Esophagus muscularis mucosa (tissue), 4 donors: ENCODE results near the gene USP17L30. TPM values are rescaled to one million over a fixed set of nuclear protein-coding genes. Genes with fewer than 3 reads are reported as not detected.
"Not testable (repeated sequence)": the region's sequence is repeated elsewhere in the genome, so short reads cannot be mapped to it uniquely, and the experiment has no call there.

Experiments
- DNase-seq: peaks from one replicate; pipeline ENCODE4 v3.0.0-alpha.2; 2017; ENCODE audit errors: extremely low spot score
- H3K27ac ChIP-seq, 4 donors: fragments of 200-600 bp; sonication (generic); replicated peaks in 1 of 4; 1 replicate in 3 of 4; 2 replicates in 1 of 4; pipeline ENCODE4 v1.5.1; 2016 to 2019; ENCODE audit warnings: mild to moderate bottlenecking in 1 of 4
- H3K27me3 ChIP-seq, 4 donors: fragments of 200-600 bp; sonication (generic); one replicate each; pipeline versions ENCODE4 v1.5.1 to v1.6.0; 2016 to 2019
- H3K36me3 ChIP-seq, 4 donors: fragments of 200-600 bp; sonication (generic); one replicate each; pipeline ENCODE4 v1.5.1; 2016 to 2019
- H3K4me1 ChIP-seq, 4 donors: fragments of 200-600 bp; sonication (generic); one replicate each; pipeline ENCODE4 v1.5.1; 2016 to 2019
- H3K4me3 ChIP-seq, 4 donors: fragments of 200-600 bp; sonication (generic); 1 replicate in 2 of 4; 2 replicates in 2 of 4; pipeline ENCODE4 v1.5.1; 2016 to 2019; ENCODE audit warnings: mild to moderate bottlenecking in 4 of 4, moderate library complexity in 1 of 4
- H3K9me3 ChIP-seq, 4 donors: fragments of 200-600 bp; sonication (generic); 1 replicate in 3 of 4; 2 replicates in 1 of 4; pipeline ENCODE4 v1.5.1; 2016 to 2019
- WGBS: methylation state at CpG from one replicate; pipeline ENCODE4 v1.1.5; 2018; 5-methylcytosine and 5-hydroxymethylcytosine counted together
- intact Hi-C: fragments of 100-400 bp; cut with DNase I; formaldehyde crosslinking; loops from one replicate; pipeline ENCODE4 v1.15.1; 2023
- total RNA-seq, 4 donors: library from RNA; depleted of rRNA; stranded (reverse); fragments of >200 nt; gene quantifications; one replicate each; pipeline versions ENCODE4 v1.1.0 to v1.2.1, GENCODE V29; 2016

USP17L30 gene
- not detected for total RNA-seq

DNA sequence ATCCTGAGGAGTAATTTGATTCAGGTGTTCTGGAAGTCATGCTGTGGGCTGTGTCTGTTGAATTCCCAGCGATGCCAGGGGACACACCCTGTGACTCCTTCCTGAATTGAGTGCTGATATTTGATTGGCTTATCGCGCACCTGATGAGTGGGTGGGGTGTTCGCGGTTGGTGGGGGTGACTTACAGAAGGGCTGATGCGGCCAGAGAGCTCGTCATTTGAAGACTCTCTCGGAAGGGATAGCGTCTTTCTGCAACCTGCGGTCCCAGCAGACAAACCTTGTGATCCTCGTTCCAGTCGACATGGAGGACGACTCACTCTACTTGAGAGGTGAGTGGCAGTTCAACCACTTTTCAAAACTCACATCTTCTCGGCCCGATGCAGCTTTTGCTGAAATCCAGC lies at the start of gene USP17L30:
USP17L30 (plus strand) TSS at position 301 of the 400 bp plus-strand sequence; CDS start at position 301, 0 bp downstream.
- H3K27ac ChIP-seq, intact Hi-C loops, H3K4me3 ChIP-seq, DNase-seq, H3K27me3 ChIP-seq, H3K4me1 ChIP-seq, H3K9me3 ChIP-seq, H3K36me3 ChIP-seq: not testable (repeated sequence)
- no CpG with 5 or more reads among the region's 15 CpGs for WGBS

GRCh38 chr4:9324191-9324590 lies 38.7 kb upstream of the USP17L30 start:
- H3K27me3 ChIP-seq, H3K4me1 ChIP-seq, intact Hi-C loops, H3K9me3 ChIP-seq, H3K4me3 ChIP-seq, H3K36me3 ChIP-seq, H3K27ac ChIP-seq, DNase-seq: not testable (repeated sequence)
- 89% methylated on average over 5 of the region's 13 CpGs for WGBS

GRCh38 chr4:9324865-9325264 lies 38.1 kb upstream of the USP17L30 start, which contains the start of gene USP17L24:
Gene USP17L24 (plus strand): TSS chr4:9325165. CDS start chr4:9325165, 0 bp downstream.
- H3K27me3 ChIP-seq, H3K4me1 ChIP-seq, DNase-seq, H3K27ac ChIP-seq, H3K9me3 ChIP-seq, H3K4me3 ChIP-seq, intact Hi-C loops, H3K36me3 ChIP-seq: not testable (repeated sequence)
- no CpG with 5 or more reads among the region's 15 CpGs for WGBS

- H3K4me1 ChIP-seq, H3K9me3 ChIP-seq, DNase-seq, H3K27ac ChIP-seq, H3K27me3 ChIP-seq, intact Hi-C loops, H3K36me3 ChIP-seq, H3K4me3 ChIP-seq: not testable (repeated sequence)
- no CpG with 5 or more reads among the region's 15 CpGs for WGBS
Measured at GRCh38 chr4:9329611-9330010, 33.3 kb upstream of the USP17L30 start, which contains the start of gene USP17L25. Gene USP17L25 (plus strand): TSS chr4:9329911. CDS start chr4:9329911, 0 bp downstream.

DNA sequence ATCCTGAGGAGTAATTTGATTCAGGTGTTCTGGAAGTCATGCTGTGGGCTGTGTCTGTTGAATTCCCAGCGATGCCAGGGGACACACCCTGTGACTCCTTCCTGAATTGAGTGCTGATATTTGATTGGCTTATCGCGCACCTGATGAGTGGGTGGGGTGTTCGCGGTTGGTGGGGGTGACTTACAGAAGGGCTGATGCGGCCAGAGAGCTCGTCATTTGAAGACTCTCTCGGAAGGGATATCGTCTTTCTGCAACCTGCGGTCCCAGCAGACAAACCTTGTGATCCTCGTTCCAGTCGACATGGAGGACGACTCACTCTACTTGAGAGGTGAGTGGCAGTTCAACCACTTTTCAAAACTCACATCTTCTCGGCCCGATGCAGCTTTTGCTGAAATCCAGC lies 28.6 kb upstream of the USP17L30 start, which contains the start of gene USP17L26:
USP17L26 (plus strand) TSS at position 301 of the 400 bp plus-strand sequence; CDS start at position 301, 0 bp downstream.
- DNase-seq, H3K4me1 ChIP-seq, intact Hi-C loops, H3K36me3 ChIP-seq, H3K4me3 ChIP-seq, H3K27me3 ChIP-seq, H3K27ac ChIP-seq, H3K9me3 ChIP-seq: not testable (repeated sequence)
- WGBS: no CpG with 5 or more reads among the region's 15 CpGs

DNA sequence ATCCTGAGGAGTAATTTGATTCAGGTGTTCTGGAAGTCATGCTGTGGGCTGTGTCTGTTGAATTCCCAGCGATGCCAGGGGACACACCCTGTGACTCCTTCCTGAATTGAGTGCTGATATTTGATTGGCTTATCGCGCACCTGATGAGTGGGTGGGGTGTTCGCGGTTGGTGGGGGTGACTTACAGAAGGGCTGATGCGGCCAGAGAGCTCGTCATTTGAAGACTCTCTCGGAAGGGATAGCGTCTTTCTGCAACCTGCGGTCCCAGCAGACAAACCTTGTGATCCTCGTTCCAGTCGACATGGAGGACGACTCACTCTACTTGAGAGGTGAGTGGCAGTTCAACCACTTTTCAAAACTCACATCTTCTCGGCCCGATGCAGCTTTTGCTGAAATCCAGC lies 23.8 kb upstream of the USP17L30 start, which contains the start of gene USP17L5:
USP17L5 (plus strand) TSS at position 301 of the 400 bp plus-strand sequence; CDS start at position 301, 0 bp downstream.
- H3K4me3 ChIP-seq, intact Hi-C loops, H3K27me3 ChIP-seq, DNase-seq, H3K36me3 ChIP-seq, H3K27ac ChIP-seq, H3K4me1 ChIP-seq, H3K9me3 ChIP-seq: not testable (repeated sequence)
- no CpG with 5 or more reads among the region's 15 CpGs for WGBS

- H3K4me3 ChIP-seq, DNase-seq, H3K4me1 ChIP-seq, intact Hi-C loops, H3K36me3 ChIP-seq, H3K27ac ChIP-seq, H3K27me3 ChIP-seq, H3K9me3 ChIP-seq: not testable (repeated sequence)
- no CpG with 5 or more reads among the region's 15 CpGs for WGBS
Measured at GRCh38 chr4:9343848-9344247, 19.1 kb upstream of the USP17L30 start, which contains the start of gene USP17L27. Gene USP17L27 (plus strand): TSS chr4:9344148. CDS start chr4:9344148, 0 bp downstream.

DNA sequence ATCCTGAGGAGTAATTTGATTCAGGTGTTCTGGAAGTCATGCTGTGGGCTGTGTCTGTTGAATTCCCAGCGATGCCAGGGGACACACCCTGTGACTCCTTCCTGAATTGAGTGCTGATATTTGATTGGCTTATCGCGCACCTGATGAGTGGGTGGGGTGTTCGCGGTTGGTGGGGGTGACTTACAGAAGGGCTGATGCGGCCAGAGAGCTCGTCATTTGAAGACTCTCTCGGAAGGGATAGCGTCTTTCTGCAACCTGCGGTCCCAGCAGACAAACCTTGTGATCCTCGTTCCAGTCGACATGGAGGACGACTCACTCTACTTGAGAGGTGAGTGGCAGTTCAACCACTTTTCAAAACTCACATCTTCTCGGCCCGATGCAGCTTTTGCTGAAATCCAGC lies 14.3 kb upstream of the USP17L30 start, which contains the start of gene USP17L28:
USP17L28 (plus strand) TSS at position 301 of the 400 bp plus-strand sequence; CDS start at position 301, 0 bp downstream.
- H3K4me1 ChIP-seq, H3K9me3 ChIP-seq, H3K4me3 ChIP-seq, DNase-seq, H3K27ac ChIP-seq, H3K27me3 ChIP-seq, H3K36me3 ChIP-seq, intact Hi-C loops: not testable (repeated sequence)
- WGBS: no CpG with 5 or more reads among the region's 15 CpGs

- H3K4me1 ChIP-seq, intact Hi-C loops, DNase-seq, H3K4me3 ChIP-seq, H3K36me3 ChIP-seq, H3K27ac ChIP-seq, H3K9me3 ChIP-seq, H3K27me3 ChIP-seq: not testable (repeated sequence)
- WGBS: no CpG with 5 or more reads among the region's 18 CpGs
Measured at GRCh38 chr4:9350866-9351265, 12.1 kb upstream of the USP17L30 start.

DNA sequence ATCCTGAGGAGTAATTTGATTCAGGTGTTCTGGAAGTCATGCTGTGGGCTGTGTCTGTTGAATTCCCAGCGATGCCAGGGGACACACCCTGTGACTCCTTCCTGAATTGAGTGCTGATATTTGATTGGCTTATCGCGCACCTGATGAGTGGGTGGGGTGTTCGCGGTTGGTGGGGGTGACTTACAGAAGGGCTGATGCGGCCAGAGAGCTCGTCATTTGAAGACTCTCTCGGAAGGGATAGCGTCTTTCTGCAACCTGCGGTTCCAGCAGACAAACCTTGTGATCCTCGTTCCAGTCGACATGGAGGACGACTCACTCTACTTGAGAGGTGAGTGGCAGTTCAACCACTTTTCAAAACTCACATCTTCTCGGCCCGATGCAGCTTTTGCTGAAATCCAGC lies 9.6 kb upstream of the USP17L30 start, which contains the start of gene USP17L29:
USP17L29 (plus strand) TSS at position 301 of the 400 bp plus-strand sequence; CDS start at position 301, 0 bp downstream.
- H3K36me3 ChIP-seq, intact Hi-C loops, H3K27me3 ChIP-seq, H3K9me3 ChIP-seq, DNase-seq, H3K27ac ChIP-seq, H3K4me1 ChIP-seq, H3K4me3 ChIP-seq: not testable (repeated sequence)
- no CpG with 5 or more reads among the region's 15 CpGs for WGBS

GRCh38 chr4:9379881-9380280 lies 17.0 kb downstream of the USP17L30 start:
- 63% methylated on average over 1 of the region's 1 CpG for WGBS
- intact Hi-C loops, DNase-seq, H3K4me1 ChIP-seq, H3K27me3 ChIP-seq, H3K9me3 ChIP-seq, H3K4me3 ChIP-seq, H3K36me3 ChIP-seq, H3K27ac ChIP-seq: not testable (repeated sequence)
